ENCODE results near the gene PAM. TPM values are rescaled to one million over a fixed set of nuclear protein-coding genes. Genes with fewer than 3 reads are reported as not detected.

PAM gene
- total and polyA plus RNA-seq, 3 donors from 2014 or later: 65.5 to 92.5 (median 77.5) TPM

- H3K4me3 ChIP-seq: no peak overlapping the region
- intact Hi-C loops (cut with DNase I; ENCODE audit: low total_unique reads): no loop called here
- no peaks in the 10 kb centered on the region for H3K36me3 ChIP-seq (ENCODE audit: low read depth, missing control alignments)
- H3K27me3 ChIP-seq: no peaks in the 10 kb centered on the region
- H3K27ac ChIP-seq: no peak overlapping the region
- 80 to 90% methylated on average over 3 of the region's 3 CpGs for WGBS, 2 donors
- TF ChIP-seq CTCF (IDR thresholded peaks at IDR 0.05): no peak
- TF ChIP-seq POLR2A (IDR thresholded peaks at IDR 0.05): no peak
- H3K4me1 ChIP-seq: no peaks in the 10 kb centered on the region
- H3K9me3 ChIP-seq: no peaks in the 10 kb centered on the region
- DNase-seq: no peak
Measured at GRCh38 chr5:102975457-102976182, 220.5 kb downstream of the PAM start.

- H3K4me1 ChIP-seq: no peaks in the 10 kb centered on the region
- 97 to 100% methylated on average over 2 to 3 of the region's 3 CpGs for WGBS, 2 donors
- H3K9me3 ChIP-seq: no peaks in the 10 kb centered on the region
- no peaks in the 10 kb centered on the region for H3K36me3 ChIP-seq (ENCODE audit: low read depth, missing control alignments)
- intact Hi-C loops (cut with DNase I; ENCODE audit: low total_unique reads): no loop called here
- no peak for DNase-seq
- no peaks in the 10 kb centered on the region for H3K27me3 ChIP-seq
- no peak overlapping the region for H3K4me3 ChIP-seq
- H3K27ac ChIP-seq: no peak overlapping the region
- no peak for TF ChIP-seq POLR2A (IDR thresholded peaks at IDR 0.05)
- no peak for TF ChIP-seq CTCF (IDR thresholded peaks at IDR 0.05)
Measured at GRCh38 chr5:102981957-102982635, 227.0 kb downstream of the PAM start.

GRCh38 chr5:102986074-102986473, 231.0 kb downstream of the PAM start:
- no peaks in the 10 kb centered on the region for H3K4me1 ChIP-seq
- no peak overlapping the region for H3K27ac ChIP-seq
- no peak for TF ChIP-seq POLR2A (IDR thresholded peaks at IDR 0.05)
- no peak for TF ChIP-seq CTCF (IDR thresholded peaks at IDR 0.05)
- H3K9me3 ChIP-seq: no peaks in the 10 kb centered on the region
- intact Hi-C loops (cut with DNase I; ENCODE audit: low total_unique reads): no loop called here
- H3K27me3 ChIP-seq: no peaks in the 10 kb centered on the region
- no peaks in the 10 kb centered on the region for H3K36me3 ChIP-seq (ENCODE audit: low read depth, missing control alignments)
- DNase-seq: no peak
- no peak overlapping the region for H3K4me3 ChIP-seq
- 89 to 95% methylated on average over 3 of the region's 3 CpGs for WGBS, 2 donors

- Histone ChIP-seq H3K4me3 (no peak overlapping the region), H3K27ac (no peak overlapping the region), H3K36me3 (ENCODE audit: low read depth, missing control alignments) (no peaks in the 10 kb centered on the region), H3K27me3 (no peaks in the 10 kb centered on the region), H3K4me1 (no peaks in the 10 kb centered on the region), H3K9me3 (no peaks in the 10 kb centered on the region)
- intact Hi-C loops (cut with DNase I; ENCODE audit: low total_unique reads): no loop called here
- 76 to 82% methylated on average over 3 of the region's 3 CpGs for WGBS, 2 donors
- TF ChIP-seq CTCF (IDR thresholded peaks at IDR 0.05): no peak
- TF ChIP-seq POLR2A (IDR thresholded peaks at IDR 0.05): no peak
- no peak for DNase-seq
Measured at GRCh38 chr5:102988459-102988858, 233.4 kb downstream of the PAM start.

Data from testis (tissue), 3 donors.